PC-9 (cell line): Measurements from ENCODE around the gene MPST.

Source experiments
- CTCF ChIP-seq: fragments of 200-600 bp; sonication (generic); conservative IDR thresholded peaks from 2 replicates; pipeline ENCODE4 v1.6.1; 2017; ENCODE audit warnings: mixed run types, antibody characterized with exemption, mild to moderate bottlenecking, moderate library complexity
- EZH2 ChIP-seq: fragments of 200-600 bp; sonication (generic); IDR thresholded peaks from 2 replicates; pipeline ENCODE4 v1.8.0; 2017; ENCODE audit warnings: antibody characterized with exemption, low read depth

GRCh38 chr22:37032134-37032534 lies 12.6 kb downstream of the MPST start:
- TF ChIP-seq CTCF (no peak), EZH2 (no peak)
